HG03469 (cell line): Measurements from ENCODE around the gene NRXN2.

Experiments
- ATAC-seq: cut with Tn5 transposase; IDR thresholded peaks from one replicate; pipeline ENCODE4 v1.9.1; 2021; ENCODE audit warnings: mild to moderate bottlenecking, moderate library complexity, moderate number of reproducible peaks; ENCODE audit not compliant: unreplicated experiment

The NRXN2 gene

GRCh38 chr11:64556721-64557250 is 166.2 kb downstream of the NRXN2 start:
- no peak for ATAC-seq
